ENCODE results near the gene ISG15. TPM values are rescaled to one million over a fixed set of nuclear protein-coding genes. Genes with fewer than 3 reads are reported as not detected.

The ISG15 gene
- total RNA-seq (2021; fragmentation: NEBNext Ultra II Directional; extraction: Animal tissue kit (Norgen Biotek cat#: 25700)): 10 to 100 TPM; 38.4 to 89.1 (median 42.1) TPM
- long read RNA-seq, transcript ISG15-201 (2 exons, 711 nt): major isoform, 123 of 126 reads
- long read RNA-seq, partial matches to known transcripts: 0 of 126 reads
- long read RNA-seq, other reads (novel, unspliced or antisense): 3 of 126 reads

DNA sequence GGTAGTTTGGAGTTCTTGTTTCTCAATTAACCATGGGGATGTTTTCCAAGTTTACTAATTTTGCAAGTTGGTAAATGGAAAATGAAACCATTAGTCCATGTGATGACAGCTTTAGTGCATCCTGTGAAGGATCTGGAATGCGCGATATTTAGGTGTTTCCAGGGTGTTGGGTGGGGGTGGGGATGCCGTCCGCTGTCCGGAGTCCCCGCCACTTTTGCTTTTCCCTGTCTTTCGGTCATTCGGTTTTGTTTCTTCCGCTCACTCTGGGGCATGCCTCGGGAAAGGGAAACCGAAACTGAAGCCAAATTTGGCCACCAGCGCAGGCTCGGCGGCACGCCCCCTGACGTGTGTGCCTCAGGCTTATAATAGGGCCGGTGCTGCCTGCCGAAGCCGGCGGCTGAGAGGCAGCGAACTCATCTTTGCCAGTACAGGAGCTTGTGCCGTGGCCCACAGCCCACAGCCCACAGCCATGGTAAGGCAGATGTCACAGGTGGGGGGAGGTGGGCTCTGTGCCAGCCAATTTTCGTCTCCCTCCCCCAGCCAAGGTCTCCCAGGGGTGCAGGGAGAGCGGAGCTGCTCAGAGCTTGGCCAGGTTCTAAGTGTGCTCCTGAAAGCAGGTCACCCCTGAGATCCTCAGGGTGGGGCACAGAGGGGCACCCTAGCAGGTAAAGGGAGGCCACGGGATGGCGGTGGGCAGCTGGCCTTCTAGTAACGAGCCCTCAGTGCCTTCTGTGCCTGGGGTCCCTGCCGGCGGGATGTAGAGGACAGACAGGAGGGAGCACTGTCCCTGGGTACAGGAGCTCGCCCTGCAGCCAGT, at the start of gene ISG15:
Gene ISG15, plus strand, starts transcription at position 393 of the 817 bp plus-strand sequence. Its CDS starts 77 bp downstream, at position 470.
- TF ChIP-seq, protein P1, sequence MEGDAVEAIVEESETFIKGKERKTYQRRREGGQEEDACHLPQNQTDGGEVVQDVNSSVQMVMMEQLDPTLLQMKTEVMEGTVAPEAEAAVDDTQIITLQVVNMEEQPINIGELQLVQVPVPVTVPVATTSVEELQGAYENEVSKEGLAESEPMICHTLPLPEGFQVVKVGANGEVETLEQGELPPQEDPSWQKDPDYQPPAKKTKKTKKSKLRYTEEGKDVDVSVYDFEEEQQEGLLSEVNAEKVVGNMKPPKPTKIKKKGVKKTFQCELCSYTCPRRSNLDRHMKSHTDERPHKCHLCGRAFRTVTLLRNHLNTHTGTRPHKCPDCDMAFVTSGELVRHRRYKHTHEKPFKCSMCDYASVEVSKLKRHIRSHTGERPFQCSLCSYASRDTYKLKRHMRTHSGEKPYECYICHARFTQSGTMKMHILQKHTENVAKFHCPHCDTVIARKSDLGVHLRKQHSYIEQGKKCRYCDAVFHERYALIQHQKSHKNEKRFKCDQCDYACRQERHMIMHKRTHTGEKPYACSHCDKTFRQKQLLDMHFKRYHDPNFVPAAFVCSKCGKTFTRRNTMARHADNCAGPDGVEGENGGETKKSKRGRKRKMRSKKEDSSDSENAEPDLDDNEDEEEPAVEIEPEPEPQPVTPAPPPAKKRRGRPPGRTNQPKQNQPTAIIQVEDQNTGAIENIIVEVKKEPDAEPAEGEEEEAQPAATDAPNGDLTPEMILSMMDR (IDR thresholded peaks at IDR 0.05): no peak
- peaks cover 4% of the 10 kb centered on the region; the same call in 1 of the 2 replicates for H3K36me3 Mint-ChIP-seq (ENCODE audit: low read depth)
- peak within 1 kb of the TSS; percentile 96 for H3K27ac Mint-ChIP-seq
- DNase-seq: peak; percentile 84
- peaks cover 24% of the 10 kb centered on the region for H3K4me1 Mint-ChIP-seq (ENCODE audit: low read depth)
- peaks cover 3% of the 10 kb centered on the region; the same call in 1 of the 2 replicates for H3K27me3 Mint-ChIP-seq (ENCODE audit: insufficient read depth)
- no peaks in the 10 kb centered on the region for H3K9me3 Mint-ChIP-seq
- peak within 1 kb of the TSS; percentile 94 for H3K4me3 Mint-ChIP-seq

DNA sequence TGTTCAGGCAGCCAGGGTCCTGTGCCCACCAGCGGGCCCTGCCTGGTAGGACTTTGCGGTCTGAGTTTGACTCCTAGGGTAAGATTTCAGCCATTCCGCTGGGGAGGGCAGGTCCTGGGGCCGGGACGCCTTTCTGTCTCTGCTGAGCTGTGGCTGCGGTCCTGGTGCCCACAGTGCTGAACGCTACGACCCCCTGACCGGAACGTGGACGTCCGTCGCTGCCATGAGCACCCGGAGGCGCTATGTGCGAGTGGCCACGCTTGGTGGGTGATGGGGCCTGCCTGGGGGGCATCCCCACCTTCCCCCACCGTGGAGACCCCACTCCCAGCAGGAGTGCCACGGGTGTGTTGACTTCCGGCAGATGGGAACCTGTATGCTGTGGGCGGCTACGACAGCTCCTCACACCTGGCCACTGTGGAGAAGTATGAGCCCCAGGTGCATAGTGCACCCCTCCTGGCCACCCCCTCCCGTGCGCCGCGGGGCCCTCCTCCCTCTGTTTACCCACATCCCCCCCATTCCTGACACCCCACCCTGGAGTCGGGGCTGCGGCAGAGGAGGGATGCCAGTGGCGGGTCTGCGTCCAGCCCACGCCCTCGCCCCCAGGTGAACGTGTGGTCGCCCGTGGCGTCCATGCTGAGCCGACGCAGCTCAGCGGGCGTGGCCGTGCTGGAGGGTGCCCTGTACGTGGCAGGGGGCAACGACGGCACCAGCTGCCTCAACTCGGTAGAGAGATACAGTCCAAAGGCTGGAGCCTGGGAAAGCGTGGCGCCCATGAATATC, 49.4 kb upstream of the ISG15 start:
- H3K27me3 Mint-ChIP-seq (ENCODE audit: insufficient read depth): no peaks in the 10 kb centered on the region
- TF ChIP-seq, protein P1 (IDR thresholded peaks at IDR 0.05): no peak
- no peaks in the 10 kb centered on the region for H3K4me1 Mint-ChIP-seq (ENCODE audit: low read depth)
- no peak overlapping the region for H3K4me3 Mint-ChIP-seq
- no peak overlapping the region for H3K27ac Mint-ChIP-seq
- DNase-seq: no peak
- H3K9me3 Mint-ChIP-seq: no peaks in the 10 kb centered on the region
- no peaks in the 10 kb centered on the region; the same call in 1 of the 2 replicates for H3K36me3 Mint-ChIP-seq (ENCODE audit: low read depth)

DNA sequence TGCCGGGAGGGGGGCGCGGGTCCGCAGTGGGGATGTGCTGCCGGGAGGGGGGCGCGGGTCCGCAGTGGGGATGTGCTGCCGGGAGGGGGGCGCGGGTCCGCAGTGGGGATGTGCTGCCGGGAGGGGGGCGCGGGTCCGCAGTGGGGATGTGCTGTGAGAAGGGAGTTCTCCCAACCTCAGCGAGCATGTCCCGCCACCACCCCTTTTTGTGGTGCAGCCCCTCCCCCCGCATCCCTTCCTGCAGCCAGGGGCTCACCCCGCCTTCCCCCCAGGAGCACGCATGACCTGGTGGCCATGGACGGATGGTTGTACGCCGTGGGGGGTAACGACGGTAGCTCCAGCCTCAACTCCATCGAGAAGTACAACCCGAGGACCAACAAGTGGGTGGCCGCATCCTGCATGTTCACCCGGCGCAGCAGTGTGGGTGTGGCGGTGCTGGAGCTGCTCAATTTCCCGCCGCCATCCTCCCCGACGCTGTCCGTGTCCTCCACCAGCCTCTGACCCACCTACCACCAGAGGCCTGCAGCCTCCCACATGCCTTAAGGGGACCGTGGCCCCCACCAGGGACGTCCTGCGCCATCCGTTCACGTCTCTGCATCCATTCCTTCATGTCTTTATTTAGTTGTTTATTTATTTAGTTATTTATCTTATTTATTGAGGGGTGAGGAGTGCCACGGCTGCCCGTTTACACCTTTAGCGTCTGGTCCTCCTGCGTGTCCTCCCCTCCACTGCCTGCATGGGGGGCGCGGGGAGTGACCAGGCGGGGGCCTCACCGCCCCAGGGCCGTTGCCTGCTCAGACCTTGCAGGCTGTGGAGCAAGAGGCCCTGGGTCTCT, 48.4 kb upstream of the ISG15 start:
- TF ChIP-seq, protein P1 (IDR thresholded peaks at IDR 0.05): no peak
- no peaks in the 10 kb centered on the region for H3K9me3 Mint-ChIP-seq
- DNase-seq: no peak
- no peak overlapping the region for H3K4me3 Mint-ChIP-seq
- H3K36me3 Mint-ChIP-seq (ENCODE audit: low read depth): no peaks in the 10 kb centered on the region; the same call in 1 of the 2 replicates
- no peaks in the 10 kb centered on the region for H3K4me1 Mint-ChIP-seq (ENCODE audit: low read depth)
- no peaks in the 10 kb centered on the region for H3K27me3 Mint-ChIP-seq (ENCODE audit: insufficient read depth)
- H3K27ac Mint-ChIP-seq: no peak overlapping the region

DNA sequence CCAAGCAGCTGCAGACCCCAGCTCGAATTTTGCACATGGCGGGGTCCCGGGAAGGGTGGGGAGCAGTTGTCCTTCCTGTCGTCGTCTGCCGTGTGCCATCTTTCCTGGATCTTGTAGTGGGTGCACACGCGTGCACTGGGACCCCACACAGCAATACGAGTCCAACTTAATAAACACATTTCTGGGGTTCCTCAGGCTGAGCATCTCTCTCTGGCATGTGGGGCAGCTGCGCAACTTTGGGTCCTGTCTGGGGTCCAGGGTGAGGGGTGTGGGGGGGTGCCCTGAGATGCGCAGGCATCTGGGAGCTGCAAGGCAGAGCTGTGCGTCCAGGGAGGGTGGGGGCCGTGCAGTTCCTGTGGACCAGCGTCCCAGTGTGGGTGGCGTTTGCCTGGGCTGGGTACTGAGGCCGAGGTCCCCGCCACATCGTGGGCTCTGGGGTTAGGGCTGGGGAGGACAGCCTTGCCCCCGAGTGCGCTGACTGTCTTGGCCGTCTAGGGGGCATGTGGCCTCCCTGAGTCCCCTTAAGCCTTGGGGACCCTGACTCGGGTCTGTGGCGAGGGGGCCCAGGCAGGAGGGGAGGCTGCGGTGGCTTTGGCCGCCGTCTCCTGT, 47.7 kb upstream of the ISG15 start:
- H3K4me3 Mint-ChIP-seq: peak overlapping the region; percentile 28; the same call in 1 of the 2 replicates
- TF ChIP-seq, protein P1 (IDR thresholded peaks at IDR 0.05): no peak
- no peaks in the 10 kb centered on the region; the same call in 1 of the 2 replicates for H3K36me3 Mint-ChIP-seq (ENCODE audit: low read depth)
- no peaks in the 10 kb centered on the region for H3K9me3 Mint-ChIP-seq
- H3K4me1 Mint-ChIP-seq (ENCODE audit: low read depth): no peaks in the 10 kb centered on the region
- DNase-seq: no peak
- no peaks in the 10 kb centered on the region for H3K27me3 Mint-ChIP-seq (ENCODE audit: insufficient read depth)
- H3K27ac Mint-ChIP-seq: peak overlapping the region; percentile 40; the same call in 1 of the 2 replicates

All from HFFc6 (cell line).